Stimulated activated CD4-positive, alpha-beta T cell treated with anti-CD3 and anti-CD28 coated beads, Interleukin-2, amount 100 ng/mL, for 48 hours (primary cell): ENCODE results near the gene TESK1.
"Not testable (repeated sequence)": the region's sequence is repeated elsewhere in the genome, so short reads cannot be mapped to it uniquely, and the experiment has no call there.

ENCODE experiments used
- DNase-seq, 2 donors: peaks; one replicate each; pipeline ENCODE4 v3.0.0-alpha.2; 2020

Gene TESK1

DNA sequence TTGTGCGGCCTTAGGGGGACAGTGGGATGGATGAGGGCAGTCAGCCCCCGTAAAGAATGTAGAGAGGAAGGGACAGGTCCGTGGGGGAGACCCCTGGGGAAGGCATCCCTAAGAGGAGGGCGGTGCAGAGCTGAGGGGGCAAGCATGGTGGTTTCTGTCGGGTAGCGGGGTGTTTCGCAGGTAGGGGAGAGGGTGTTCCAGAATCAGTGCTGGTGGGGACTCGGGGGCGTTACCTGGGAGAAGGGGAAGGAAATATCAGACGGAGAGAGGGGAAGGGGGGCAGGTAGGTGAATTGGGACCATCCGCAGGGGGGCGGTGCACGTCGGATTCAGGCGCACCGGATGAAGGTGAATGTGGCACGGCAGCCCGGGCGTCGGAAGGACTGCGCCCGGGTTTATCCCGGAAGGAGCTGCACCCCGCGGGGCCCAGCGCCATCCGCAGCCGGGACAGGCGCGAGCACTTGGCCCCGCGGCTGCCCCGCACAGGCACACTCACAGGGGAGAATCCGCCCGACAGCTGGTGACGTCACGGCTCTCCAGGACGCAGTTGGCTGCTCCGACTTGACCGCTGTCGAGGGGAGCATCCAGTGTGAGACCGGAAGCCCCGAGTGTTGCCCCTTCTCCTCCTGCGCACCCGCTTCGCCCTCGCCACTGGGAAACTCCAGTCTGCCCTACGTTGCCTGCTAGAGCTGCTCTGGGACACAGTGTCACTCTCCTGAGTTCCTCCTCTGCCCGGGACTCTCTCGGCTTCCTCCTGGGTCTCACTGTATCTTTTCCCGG lies 11.8 kb downstream of the TESK1 start:
- peak; percentile 58 to 59 for DNase-seq

DNA sequence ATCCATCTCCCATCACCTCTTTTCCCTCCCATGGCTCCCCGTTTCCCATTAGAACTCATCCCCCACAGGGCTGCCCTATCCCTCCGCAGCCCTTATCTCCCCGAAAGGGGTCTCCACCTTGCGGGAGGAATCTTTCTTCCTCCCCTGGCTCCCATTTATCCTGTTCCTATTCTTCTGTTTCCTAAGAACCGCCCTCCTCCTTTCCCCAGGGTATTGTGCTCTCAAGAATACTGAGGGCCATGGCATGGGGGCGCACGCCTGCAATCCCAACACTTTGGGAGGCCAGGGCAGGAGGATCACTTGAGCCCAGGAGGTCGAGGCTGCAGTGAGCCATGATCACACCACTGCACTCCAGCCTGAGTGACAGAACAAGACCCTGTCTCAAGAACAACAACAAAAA lies 12.5 kb downstream of the TESK1 start:
- DNase-seq, result no peak

DNA sequence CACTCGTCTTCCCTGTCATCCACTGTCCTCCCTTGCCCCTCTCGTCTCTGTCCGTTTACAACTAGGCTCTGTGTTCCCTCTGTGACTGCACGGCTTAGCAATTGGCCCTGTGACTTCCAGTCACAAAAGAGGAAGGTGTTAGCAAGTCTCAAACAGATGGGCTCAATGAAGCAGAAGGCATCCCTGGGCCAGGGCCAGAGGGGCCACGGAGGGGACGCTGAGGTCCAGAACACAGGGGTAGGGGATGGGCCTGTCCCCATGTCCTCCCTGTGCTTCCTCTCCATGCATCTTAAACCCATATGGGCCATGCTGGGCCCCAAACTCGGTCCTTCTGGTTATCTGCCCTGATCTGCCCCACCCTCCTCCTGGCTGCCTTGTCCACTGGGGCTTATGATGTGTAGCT lies 13.3 kb downstream of the TESK1 start, which contains the start of gene CD72:
Gene CD72, minus strand, starts transcription at position 89 of the 403 bp plus-strand sequence. CDS start 110 bp downstream, outside the sequence.
- no peak for DNase-seq

DNA sequence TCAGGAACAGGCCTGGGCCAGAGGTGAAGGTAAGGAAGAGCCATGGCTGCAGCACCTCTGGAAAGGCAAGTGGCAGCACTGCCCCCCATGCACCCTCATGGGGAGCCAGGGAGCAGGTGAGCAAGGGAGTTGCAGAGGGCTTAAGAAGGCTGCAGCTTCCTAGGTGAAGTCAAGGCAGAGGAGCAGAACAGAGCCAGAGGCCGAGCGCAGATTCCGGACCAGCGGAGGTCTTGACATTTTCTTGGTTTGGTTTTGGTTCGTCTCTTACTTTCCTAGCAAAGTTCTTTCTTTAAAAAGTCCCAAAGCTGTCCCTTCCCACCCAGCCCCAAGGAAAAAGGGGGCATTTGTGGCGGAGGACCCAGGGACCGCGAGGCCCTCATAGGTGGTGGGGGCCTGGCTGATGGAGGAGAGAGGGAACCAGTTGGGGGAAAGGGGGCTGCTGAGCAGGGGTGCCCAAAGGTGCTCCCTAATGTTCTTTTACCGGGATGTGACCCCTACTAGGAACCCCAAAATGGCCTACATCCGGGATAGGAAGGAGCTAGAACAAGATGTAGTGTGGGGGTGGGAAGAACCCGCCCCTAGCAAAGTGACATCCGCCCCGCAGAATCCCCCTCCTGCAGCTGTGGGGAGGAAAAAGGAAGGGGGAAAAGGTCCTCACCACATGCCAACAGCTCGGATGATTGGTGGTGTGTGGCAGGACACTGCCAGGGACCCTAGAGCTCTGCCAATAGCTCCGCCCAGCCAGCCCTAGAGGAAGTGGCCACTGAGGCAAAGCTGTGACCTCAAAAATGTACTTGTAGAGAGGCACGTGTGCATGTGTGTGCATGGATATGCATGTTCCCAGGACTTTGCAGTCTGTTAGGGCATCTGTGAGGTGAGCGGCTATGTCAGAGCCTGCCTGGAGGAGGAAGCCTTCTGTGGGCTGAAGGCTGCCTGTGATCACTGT lies 14.1 kb downstream of the TESK1 start:
- peak in 1 of 2 donors; percentile 32 for DNase-seq

DNA sequence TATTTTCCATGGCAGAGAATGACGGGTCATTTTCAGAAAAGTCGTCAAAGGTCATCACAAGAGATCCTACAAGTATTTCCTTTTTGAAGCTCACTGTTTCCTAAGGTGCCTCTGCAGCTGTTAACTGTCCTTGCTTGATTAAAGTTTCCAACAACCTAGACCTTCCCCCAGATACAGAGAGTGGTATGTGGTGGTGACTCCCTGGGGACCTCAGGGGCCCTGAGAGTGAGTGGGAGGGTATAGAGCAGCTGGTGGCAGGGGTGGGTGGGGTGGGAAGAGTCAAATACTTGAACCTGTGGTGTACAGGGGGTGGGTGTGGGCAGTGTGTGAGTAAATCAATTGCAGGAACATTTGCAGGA lies 14.7 kb downstream of the TESK1 start:
- DNase-seq, result no peak

GRCh38 chr9:35627575-35627974 lies 22.5 kb downstream of the TESK1 start:
- DNase-seq, result no peak

DNA sequence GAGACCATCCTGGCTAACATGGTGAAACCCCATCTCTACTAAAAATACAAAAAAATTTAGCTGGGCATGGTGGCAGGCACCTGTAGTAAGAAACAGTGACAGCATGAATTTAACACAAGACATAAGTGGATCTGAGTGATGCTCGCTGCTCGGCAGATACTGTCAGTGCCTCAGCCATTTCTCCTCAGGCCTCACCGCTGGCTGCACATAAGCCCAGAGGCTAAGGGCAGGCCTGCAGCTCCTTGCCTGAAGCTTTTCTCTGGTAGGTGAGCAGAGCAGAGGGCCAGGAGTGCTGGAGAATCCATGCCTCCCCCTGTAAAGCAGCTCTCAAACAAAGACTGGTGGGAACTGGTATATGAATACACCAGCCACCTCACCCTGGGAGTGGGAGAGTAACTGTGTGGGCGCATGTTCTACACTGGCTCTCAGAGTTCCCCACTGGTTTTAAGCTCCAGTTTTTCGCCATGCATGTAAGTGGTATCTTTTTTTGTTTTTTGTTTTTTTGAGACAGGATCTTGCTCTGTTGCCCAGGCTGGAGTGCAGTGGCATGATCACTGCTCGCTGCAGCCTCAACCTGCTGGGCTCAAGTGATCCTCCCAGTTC lies 23.4 kb downstream of the TESK1 start:
- DNase-seq, result no peak

GRCh38 chr9:35629597-35629996 lies 24.5 kb downstream of the TESK1 start:
- DNase-seq, result no peak

- no peak for DNase-seq
Observed at GRCh38 chr9:35635730-35636129, 30.7 kb downstream of the TESK1 start.

GRCh38 chr9:35636135-35636876 lies 31.2 kb downstream of the TESK1 start:
- DNase-seq, result no peak

GRCh38 chr9:35636877-35637246 lies 31.8 kb downstream of the TESK1 start:
- DNase-seq, result not testable (repeated sequence)

GRCh38 chr9:35637427-35637955 lies 32.4 kb downstream of the TESK1 start:
- DNase-seq, result not testable (repeated sequence)

DNA sequence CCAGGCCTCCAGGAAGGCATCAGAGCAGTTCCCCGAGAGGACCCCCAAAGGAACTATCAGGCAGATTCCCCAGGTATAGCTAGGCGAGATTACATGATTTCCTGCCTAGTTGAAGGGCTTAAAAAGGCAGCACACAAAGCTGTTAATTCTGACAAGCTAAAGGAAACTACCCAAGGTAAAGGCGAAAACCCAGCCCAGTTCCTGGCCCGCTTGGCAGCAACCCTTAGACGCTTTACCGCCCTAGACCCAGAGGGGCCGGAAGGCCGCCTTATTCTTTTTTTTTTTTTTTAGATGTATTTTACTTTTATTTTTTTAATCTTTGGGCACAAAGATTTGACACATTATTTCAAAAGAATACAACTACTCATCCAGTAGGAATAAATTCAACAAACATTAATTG lies 33.7 kb downstream of the TESK1 start:
- DNase-seq, result not testable (repeated sequence)

DNA sequence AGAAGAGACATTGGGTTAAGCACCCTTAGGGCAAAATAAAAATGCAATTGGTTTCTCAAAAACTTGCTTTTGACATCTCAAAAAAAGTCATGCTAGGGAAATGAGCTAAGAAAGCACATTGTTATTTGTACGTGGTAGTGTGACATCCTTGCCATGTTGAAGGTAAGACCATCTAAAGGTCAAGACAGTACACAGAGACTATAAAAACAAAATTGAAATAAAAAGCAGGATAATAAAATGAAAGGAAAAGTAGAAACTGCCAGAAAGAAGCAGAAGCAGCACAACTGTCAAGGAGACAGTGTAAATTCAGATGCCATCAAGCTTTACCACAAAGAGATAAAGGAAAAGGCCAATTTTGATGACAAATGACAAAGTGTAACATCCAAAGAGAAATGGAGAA lies 34.2 kb downstream of the TESK1 start:
- not testable (repeated sequence) for DNase-seq

DNA sequence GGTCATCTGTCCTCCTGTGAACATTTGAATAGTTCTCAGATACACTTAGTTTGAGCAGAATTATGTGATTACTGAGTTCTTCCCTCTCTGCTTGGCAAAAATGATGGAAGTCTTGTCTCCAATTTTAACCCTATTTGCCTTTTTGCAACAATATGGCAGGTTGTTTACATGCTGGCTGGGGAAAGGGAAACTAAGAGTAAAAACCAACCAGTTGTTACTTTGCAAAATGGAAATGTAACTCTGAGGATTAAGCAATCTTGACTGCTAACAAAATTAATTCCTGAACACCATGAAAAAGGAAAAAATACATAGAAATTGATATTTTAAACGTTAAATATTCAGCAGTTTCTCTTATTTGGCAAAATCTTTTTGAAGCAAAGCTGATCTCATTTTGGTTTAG lies 34.6 kb downstream of the TESK1 start:
- DNase-seq, result no peak

GRCh38 chr9:35640431-35640830 lies 35.4 kb downstream of the TESK1 start:
- DNase-seq, result not testable (repeated sequence)

DNA sequence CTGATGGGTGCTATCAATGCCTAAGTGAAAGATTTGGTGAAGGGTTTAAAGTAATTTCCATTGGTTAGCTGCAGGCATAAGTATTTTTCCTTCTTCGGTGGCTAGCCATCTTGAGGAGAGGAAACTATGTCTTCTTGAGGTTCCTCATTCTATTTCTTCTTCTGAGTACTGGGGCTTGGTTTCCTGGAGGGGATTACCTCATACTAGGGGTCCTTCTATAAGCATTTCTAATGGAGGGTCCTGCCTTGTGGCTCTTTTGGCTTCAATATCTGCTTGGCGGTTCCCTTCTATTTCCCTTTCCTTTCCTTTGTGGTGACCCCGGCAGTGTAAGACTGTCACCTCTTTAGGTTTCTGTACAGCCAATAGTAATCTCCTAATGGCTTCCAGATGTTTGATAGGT lies 36.4 kb downstream of the TESK1 start:
- DNase-seq, result not testable (repeated sequence)

GRCh38 chr9:35643046-35643445 lies 38.0 kb downstream of the TESK1 start:
- DNase-seq, result no peak

GRCh38 chr9:35645736-35646135 lies 40.7 kb downstream of the TESK1 start:
- DNase-seq, result not testable (repeated sequence)

- DNase-seq, result no peak
Observed at GRCh38 chr9:35646153-35646532, 41.1 kb downstream of the TESK1 start.

- peak; percentile 92 to 93 for DNase-seq
Observed at GRCh38 chr9:35646533-35647265, 41.6 kb downstream of the TESK1 start.
